HepG2 (cell line): ENCODE data around the gene ZNF79. TPM values are rescaled to one million over a fixed set of nuclear protein-coding genes. Genes with fewer than 3 reads are reported as not detected.

ENCODE experiments used
- ATAC-seq: fragments of 200-7000 bp; cut with Tn5 transposase; 3 replicates; pipeline ENCODE4 v1.9.1; 2020; ENCODE audit warnings: mild to moderate bottlenecking, moderate library complexity
- BruUV-seq: library from RNA; stranded (reverse); fragments of 400-500 nt; replicated peaks from 2 replicates; lab custom pipeline; 2021; lab: Mats Ljungman, UMichigan
- CTCF ChIA-PET: fragments of 300-600 bp; formaldehyde crosslinking; extraction: SDS; loops from one replicate; lab custom pipeline; 2021; ENCODE audit warnings: low total read pairs, inconsistent platforms, low intra/inter-chr PET ratio; lab: Yijun Ruan, JAX
- POLR2A ChIA-PET: fragments of 350-600 bp; sonication (Branson Sonifier 250); formaldehyde crosslinking; loops from one replicate; lab custom pipeline; 2020; ENCODE audit warnings: antibody characterized with exemption, inconsistent platforms; lab: Yijun Ruan, JAX
- DNase-seq: peaks from one replicate; pipeline ENCODE4 v3.0.0-alpha.2; 2015; ENCODE audit warnings: low spot score
- FAIRE-seq: peaks from 3 replicates; lab custom pipeline; 2011; peaks lifted over from hg19 to GRCh38; lab: Jason Lieb, UNC
- H2AFZ ChIP-seq: one replicate; pipeline ENCODE4 v1.6.1; 2011; ENCODE audit warnings: low read length, inconsistent platforms
- H3K27ac ChIP-seq: fragments of 300-600 bp; 3 replicates; pipeline ENCODE4 v1.8.0; 2011; ENCODE audit warnings: mixed run types, mild to moderate bottlenecking, mixed read lengths, low read length, inconsistent platforms; ENCODE audit not compliant: insufficient read depth; ENCODE audit errors: extremely low read length
- H3K27me3 ChIP-seq, 2 experiments: fragments of 200-600 bp in 1 of 2; 2 replicates in 1 of 2; 3 replicates in 1 of 2; pipeline versions ENCODE4 v1.6.0 to v1.8.0; 2011; ENCODE audit warnings: low read length in 2 of 2, mild to moderate bottlenecking in 2 of 2, moderate library complexity in 2 of 2, inconsistent platforms in 1 of 2; ENCODE audit not compliant: insufficient read depth in 2 of 2, control insufficient read depth in 1 of 2
- H3K36me3 ChIP-seq, 2 experiments: fragments of 200-600 bp in 1 of 2; replicated peaks in 1 of 2; 2 replicates in 1 of 2; 3 replicates in 1 of 2; pipeline versions ENCODE4 v1.5.1 to v1.8.0; 2011; ENCODE audit warnings: low read length in 2 of 2, inconsistent platforms in 1 of 2; ENCODE audit not compliant: insufficient read depth in 2 of 2, control insufficient read depth in 1 of 2
- H3K4me1 ChIP-seq: 2 replicates; pipeline ENCODE4 v1.5.1; 2012; ENCODE audit warnings: low read length, inconsistent platforms; ENCODE audit not compliant: insufficient read depth
- H3K4me2 ChIP-seq: 2 replicates; pipeline ENCODE4 v1.6.0; 2011; ENCODE audit warnings: low read depth, low read length, inconsistent platforms
- H3K4me3 ChIP-seq, 3 experiments: fragments of 200-600 bp in 1 of 3; sonication (generic), shearing (Covaris generic) in 1 of 3; replicated peaks in 1 of 3; 2 replicates each; pipeline ENCODE4 v1.5.1; 2011 to 2016; ENCODE audit warnings: low read length in 3 of 3, inconsistent platforms in 2 of 3, low read depth in 2 of 3, mild to moderate bottlenecking in 2 of 3, control low read depth in 1 of 3, mixed read lengths in 1 of 3; ENCODE audit not compliant: insufficient read depth in 1 of 3
- H3K79me2 ChIP-seq: one replicate; pipeline ENCODE4 v1.6.1; 2011; ENCODE audit warnings: low read length, inconsistent platforms; ENCODE audit not compliant: insufficient read depth
- H3K9ac ChIP-seq: 2 replicates; pipeline ENCODE4 v1.6.0; 2011; ENCODE audit warnings: mild to moderate bottlenecking, low read depth, low read length, inconsistent platforms; ENCODE audit not compliant: insufficient read depth
- H3K9me3 ChIP-seq: 2 replicates; pipeline ENCODE4 v1.5.1; 2012; ENCODE audit warnings: mild to moderate bottlenecking, low read length
- H4K20me1 ChIP-seq: 2 replicates; pipeline ENCODE4 v1.6.0; 2011; ENCODE audit warnings: inconsistent platforms, mild to moderate bottlenecking, low read length, moderate library complexity; ENCODE audit not compliant: insufficient read depth
- ETV5 ChIP-seq: IDR thresholded peaks from 2 replicates; pipeline ENCODE4 v1.6.1; 2018; ENCODE audit warnings: missing biosample characterization, missing genetic modification reagents, inconsistent platforms, borderline replicate concordance
- NR2F6 ChIP-seq, 2 experiments: IDR thresholded peaks; 2 replicates each; pipeline ENCODE4 v1.6.1; 2016; ENCODE audit warnings: antibody characterized with exemption in 1 of 2, mild to moderate bottlenecking in 1 of 2
- ZBTB38 ChIP-seq: sonication (generic); formaldehyde crosslinking; IDR thresholded peaks from 2 replicates; pipeline ENCODE4 v1.5.1; 2020; ENCODE audit warnings: mild to moderate bottlenecking, missing genetic modification reagents
- ZKSCAN8 ChIP-seq: IDR thresholded peaks from 2 replicates; pipeline ENCODE4 v1.6.1; 2016; ENCODE audit warnings: borderline replicate concordance, missing genetic modification reagents, missing compliant biosample characterization
- ZNF260 ChIP-seq: sonication (generic); formaldehyde crosslinking; IDR thresholded peaks from 2 replicates; pipeline ENCODE4 v1.4.0; 2020; ENCODE audit warnings: missing genetic modification reagents, low read depth, mild to moderate bottlenecking, borderline replicate concordance
- ZNF773 ChIP-seq: sonication (generic); formaldehyde crosslinking; IDR thresholded peaks from 2 replicates; pipeline ENCODE4 v1.4.0; 2020; ENCODE audit warnings: missing genetic modification reagents, borderline replicate concordance
- WGBS: methylation state at CpG from one replicate; pipeline ENCODE4 v1.1.6; 2017; ENCODE audit warnings: low lambda C conversion rate; 5-methylcytosine and 5-hydroxymethylcytosine counted together
- in situ Hi-C: cut with HindIII; loops from 2 replicates; pipeline ENCODE4 v1.10.0; 2017; ENCODE audit warnings: low pct_unique_long_range_greater_than_20kb; ENCODE audit not compliant: extremely low pct_ligation_motif_present
- intact Hi-C: fragments of 100-400 bp; cut with micrococcal nuclease; formaldehyde crosslinking; loops from one replicate; pipeline ENCODE4 v1.10.0; 2022; ENCODE audit not compliant: unreplicated experiment
- polyA plus RNA-seq, 8 experiments: library from polyadenylated mRNA; depleted of rRNA in 3 of 8; stranded (reverse) in 7 of 8; unstranded in 1 of 8; fragments of >200 nt; fragmentation: Illumina TruSeq in 4 of 8; extraction: Trizol in 4 of 8; gene quantifications; 2 replicates each; pipeline versions ENCODE4 v1.2.1 to v1.2.3, GENCODE V29; 2011 to 2016; ENCODE audit warnings: low read depth in 4 of 8, missing spikeins in 1 of 8, mixed read lengths in 1 of 8; ENCODE audit not compliant: insufficient read depth in 1 of 8
- total RNA-seq, 5 experiments: library from RNA; depleted of rRNA; stranded (reverse); fragments of >200 nt; fragmentation: Illumina TruSeq; extraction: Trizol; gene quantifications; 2 replicates each; pipeline ENCODE4 v1.2.3, GENCODE V29; 2016; ENCODE audit warnings: low read depth in 1 of 5
- TF ChIP-seq, protein P1 (sequence below): sonication (generic); formaldehyde crosslinking; IDR thresholded peaks from 2 replicates; pipeline ENCODE4 v1.8.0; 2022; ENCODE audit warnings: missing genetic modification reagents, mild to moderate bottlenecking, borderline replicate concordance
- TF ChIP-seq, protein P2 (sequence below): sonication (generic); formaldehyde crosslinking; IDR thresholded peaks from 2 replicates; pipeline ENCODE4 v1.4.0; 2020; ENCODE audit warnings: low read depth, mild to moderate bottlenecking, missing genetic modification reagents
- TF ChIP-seq, protein P3 (sequence below): IDR thresholded peaks from 2 replicates; pipeline ENCODE4 v1.6.1; 2012; ENCODE audit warnings: low read depth, low read length, improper control_type of control experiment
- TF ChIP-seq, protein P4 (sequence below): sonication (generic); formaldehyde crosslinking; IDR thresholded peaks from 2 replicates; pipeline ENCODE4 v1.8.1; 2023; ENCODE audit warnings: mild to moderate bottlenecking, inconsistent platforms, moderate library complexity, missing genetic modification reagents, borderline replicate concordance
- TF ChIP-seq, protein P5 (sequence below): sonication (generic); formaldehyde crosslinking; IDR thresholded peaks from 2 replicates; pipeline ENCODE4 v1.4.0; 2020; ENCODE audit warnings: missing genetic modification reagents
- TF ChIP-seq, protein P6 (sequence below): sonication (generic); formaldehyde crosslinking; IDR thresholded peaks from 2 replicates; pipeline ENCODE4 v1.4.0; 2020; ENCODE audit warnings: missing genetic modification reagents

Gene ZNF79
- total and polyA plus RNA-seq, 2 of the 13 experiments (the other 11 are each of a cell fraction or from before 2014, with no cell fraction given) = 3.7 to 8.1 TPM

DNA sequence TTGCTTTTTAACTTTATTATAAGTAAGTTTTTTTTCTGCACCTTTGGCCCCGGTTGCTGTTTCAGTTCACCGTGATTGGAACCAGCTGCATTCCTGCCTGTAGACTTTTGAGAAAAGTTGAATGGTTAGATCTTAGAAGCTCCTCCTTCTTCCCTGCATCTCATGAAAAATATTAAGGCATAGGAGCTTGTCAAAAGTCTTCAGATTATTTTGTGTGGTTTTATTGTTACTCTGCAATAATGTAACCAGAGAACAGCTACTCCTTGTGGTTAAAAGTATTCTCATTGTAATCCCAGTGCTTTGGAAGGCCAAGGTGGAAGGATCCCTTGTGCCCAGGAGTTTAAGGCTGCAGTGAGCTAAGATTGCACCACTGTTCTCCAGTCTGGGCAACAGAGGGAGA lies 30.5 kb upstream of the ZNF79 start (continued):
- no peak for TF ChIP-seq ZNF260 (CRISPR knock-in tag)
- TF ChIP-seq, protein P1, sequence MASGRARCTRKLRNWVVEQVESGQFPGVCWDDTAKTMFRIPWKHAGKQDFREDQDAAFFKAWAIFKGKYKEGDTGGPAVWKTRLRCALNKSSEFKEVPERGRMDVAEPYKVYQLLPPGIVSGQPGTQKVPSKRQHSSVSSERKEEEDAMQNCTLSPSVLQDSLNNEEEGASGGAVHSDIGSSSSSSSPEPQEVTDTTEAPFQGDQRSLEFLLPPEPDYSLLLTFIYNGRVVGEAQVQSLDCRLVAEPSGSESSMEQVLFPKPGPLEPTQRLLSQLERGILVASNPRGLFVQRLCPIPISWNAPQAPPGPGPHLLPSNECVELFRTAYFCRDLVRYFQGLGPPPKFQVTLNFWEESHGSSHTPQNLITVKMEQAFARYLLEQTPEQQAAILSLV (CRISPR knock-in tag) = no peak
- TF ChIP-seq, protein P2, sequence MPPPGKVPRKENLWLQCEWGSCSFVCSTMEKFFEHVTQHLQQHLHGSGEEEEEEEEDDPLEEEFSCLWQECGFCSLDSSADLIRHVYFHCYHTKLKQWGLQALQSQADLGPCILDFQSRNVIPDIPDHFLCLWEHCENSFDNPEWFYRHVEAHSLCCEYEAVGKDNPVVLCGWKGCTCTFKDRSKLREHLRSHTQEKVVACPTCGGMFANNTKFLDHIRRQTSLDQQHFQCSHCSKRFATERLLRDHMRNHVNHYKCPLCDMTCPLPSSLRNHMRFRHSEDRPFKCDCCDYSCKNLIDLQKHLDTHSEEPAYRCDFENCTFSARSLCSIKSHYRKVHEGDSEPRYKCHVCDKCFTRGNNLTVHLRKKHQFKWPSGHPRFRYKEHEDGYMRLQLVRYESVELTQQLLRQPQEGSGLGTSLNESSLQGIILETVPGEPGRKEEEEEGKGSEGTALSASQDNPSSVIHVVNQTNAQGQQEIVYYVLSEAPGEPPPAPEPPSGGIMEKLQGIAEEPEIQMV (CRISPR knock-in tag) = no peak

DNA sequence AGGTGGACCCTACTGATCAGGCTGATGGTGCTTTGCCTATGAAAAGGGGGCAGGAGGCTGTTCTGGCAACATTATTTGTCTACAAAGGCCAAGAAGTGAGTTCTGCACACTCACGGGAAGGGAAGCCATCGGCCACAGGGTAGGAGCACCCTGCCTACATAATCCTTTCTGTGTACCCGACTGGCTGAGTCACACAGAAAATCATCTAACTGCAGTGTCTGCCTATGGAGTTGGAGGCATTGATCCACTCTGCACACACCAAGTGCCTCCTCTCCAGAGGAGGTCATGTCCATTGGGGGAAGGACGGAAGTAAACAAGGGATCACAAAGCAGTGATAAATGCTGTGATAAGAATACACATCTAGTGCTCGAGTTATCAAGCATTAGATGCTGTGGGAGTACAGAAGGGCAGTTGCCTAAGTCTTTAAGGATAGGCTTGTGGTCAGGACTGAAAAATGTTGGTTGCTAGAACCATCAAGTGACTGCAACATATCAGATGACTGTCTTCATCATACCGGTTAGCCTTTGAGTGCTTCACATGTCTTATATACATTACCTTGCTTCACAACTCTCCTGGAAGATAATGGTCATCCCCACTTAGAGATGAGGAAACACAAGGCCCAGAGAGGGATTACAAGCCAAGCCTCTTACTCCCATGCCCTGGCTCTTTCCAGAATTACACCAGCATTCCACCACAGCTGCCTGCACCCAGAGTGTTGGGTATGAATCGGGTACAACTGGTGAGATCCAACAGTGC lies 28.5 kb upstream of the ZNF79 start:
- FAIRE-seq (peak; percentile 93), DNase-seq (peak; percentile 86), ATAC-seq (peak; percentile 37)
- intact Hi-C loops = loop anchor here (5.0 to 10.0 kb wide), 2 partner anchors 51 to 88 kb away; no protein-coding TSS in a partner anchor
- Histone ChIP-seq H2AFZ (peak overlapping the region; percentile 75), H3K4me2 (peak overlapping the region; percentile 97), H3K27ac (peak overlapping the region; percentile 64), H3K27me3 (no peaks in the 10 kb centered on the region), H3K36me3 (peaks cover 5 to 9% of the 10 kb centered on the region in 2 experiments; a peak in 3 of 5 replicates), H3K4me3 (peak overlapping the region; percentile 64 to 74 (median 65)), H3K9ac (peak overlapping the region; percentile 80), H3K4me1 (peaks cover 74% of the 10 kb centered on the region), H4K20me1 (peaks cover 10% of the 10 kb centered on the region; the same call in 1 of the 2 replicates), H3K9me3 (no peaks in the 10 kb centered on the region), H3K79me2 (peaks cover 21% of the 10 kb centered on the region)
- POLR2A ChIA-PET = interaction anchor here (1.0 to 5.4 kb wide), 13 partner anchors 7 to 502 kb away, joined by 3 to 159 read pairs (median 8); partner anchors contain the start of genes LRSAM1, RPL12 and ZNF79
- BruUV-seq = no TSS peak
- in situ Hi-C loops = loop anchor here (5.0 kb wide), 2 partner anchors 33 to 183 kb away; no protein-coding TSS in a partner anchor
- CTCF ChIA-PET = no interaction called here
- WGBS = 0% methylated on average over 6 of the region's 7 CpGs
- TF ChIP-seq, protein P3, sequence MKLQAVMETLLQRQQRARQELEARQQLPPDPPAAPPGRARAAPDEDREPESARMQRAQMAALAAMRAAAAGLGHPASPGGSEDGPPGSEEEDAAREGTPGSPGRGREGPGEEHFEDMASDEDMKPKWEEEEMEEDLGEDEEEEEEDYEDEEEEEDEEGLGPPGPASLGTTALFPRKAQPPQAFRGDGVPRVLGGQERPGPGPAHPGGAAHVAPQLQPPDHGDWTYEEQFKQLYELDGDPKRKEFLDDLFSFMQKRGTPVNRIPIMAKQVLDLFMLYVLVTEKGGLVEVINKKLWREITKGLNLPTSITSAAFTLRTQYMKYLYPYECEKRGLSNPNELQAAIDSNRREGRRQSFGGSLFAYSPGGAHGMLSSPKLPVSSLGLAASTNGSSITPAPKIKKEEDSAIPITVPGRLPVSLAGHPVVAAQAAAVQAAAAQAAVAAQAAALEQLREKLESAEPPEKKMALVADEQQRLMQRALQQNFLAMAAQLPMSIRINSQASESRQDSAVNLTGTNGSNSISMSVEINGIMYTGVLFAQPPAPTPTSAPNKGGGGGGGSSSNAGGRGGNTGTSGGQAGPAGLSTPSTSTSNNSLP = peak; percentile 59; the same call in 1 of the 2 replicates
- TF ChIP-seq, protein P4, sequence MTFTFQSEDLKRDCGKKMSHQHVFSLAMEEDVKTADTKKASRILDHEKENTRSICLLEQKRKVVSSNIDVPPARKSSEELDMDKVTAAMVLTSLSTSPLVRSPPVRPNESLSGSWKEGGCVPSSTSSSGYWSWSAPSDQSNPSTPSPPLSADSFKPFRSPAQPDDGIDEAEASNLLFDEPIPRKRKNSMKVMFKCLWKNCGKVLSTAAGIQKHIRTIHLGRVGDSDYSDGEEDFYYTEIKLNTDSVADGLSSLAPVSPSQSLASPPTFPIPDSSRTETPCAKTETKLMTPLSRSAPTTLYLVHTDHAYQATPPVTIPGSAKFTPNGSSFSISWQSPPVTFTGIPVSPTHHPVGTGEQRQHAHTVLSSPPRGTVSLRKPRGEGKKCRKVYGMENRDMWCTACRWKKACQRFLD = no peak
- no peak for TF ChIP-seq ZNF773 (CRISPR knock-in tag)
- peak; percentile 38; the same call in 1 of the 2 replicates for TF ChIP-seq NR2F6 (IDR thresholded peaks at IDR 0.05)
- 0 out of 2 replicates have a peak, but pooled peaks have one; percentile 65 for TF ChIP-seq NR2F6 (CRISPR knock-in tag; IDR thresholded peaks at IDR 0.05)
- TF ChIP-seq, protein P5, sequence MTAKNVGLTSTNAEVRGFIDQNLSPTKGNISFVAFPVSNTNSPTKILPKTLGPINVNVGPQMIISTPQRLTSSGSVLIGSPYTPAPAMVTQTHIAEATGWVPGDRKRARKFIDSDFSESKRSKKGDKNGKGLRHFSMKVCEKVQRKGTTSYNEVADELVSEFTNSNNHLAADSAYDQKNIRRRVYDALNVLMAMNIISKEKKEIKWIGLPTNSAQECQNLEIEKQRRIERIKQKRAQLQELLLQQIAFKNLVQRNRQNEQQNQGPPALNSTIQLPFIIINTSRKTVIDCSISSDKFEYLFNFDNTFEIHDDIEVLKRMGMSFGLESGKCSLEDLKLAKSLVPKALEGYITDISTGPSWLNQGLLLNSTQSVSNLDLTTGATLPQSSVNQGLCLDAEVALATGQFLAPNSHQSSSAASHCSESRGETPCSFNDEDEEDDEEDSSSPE (CRISPR knock-in tag) = 0 out of 2 replicates have a peak, but pooled peaks have one; percentile 18
- 0 out of 2 replicates have a peak, but pooled peaks have one; percentile 35 for TF ChIP-seq ZKSCAN8 (CRISPR knock-in tag)
- TF ChIP-seq, protein P6, sequence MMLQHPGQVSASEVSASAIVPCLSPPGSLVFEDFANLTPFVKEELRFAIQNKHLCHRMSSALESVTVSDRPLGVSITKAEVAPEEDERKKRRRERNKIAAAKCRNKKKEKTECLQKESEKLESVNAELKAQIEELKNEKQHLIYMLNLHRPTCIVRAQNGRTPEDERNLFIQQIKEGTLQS (CRISPR knock-in tag) = peak; percentile 60; the same call in 1 of the 2 replicates
- TF ChIP-seq ETV5 (CRISPR knock-in tag) = peak; percentile 97
- TF ChIP-seq ZBTB38 = no peak
